Adrenal gland (tissue), 12 donors: ENCODE data around the gene MFAP3L. TPM values are rescaled to one million over a fixed set of nuclear protein-coding genes. Genes with fewer than 3 reads are reported as not detected.

Experiments
- DNase-seq, 7 donors: peaks; one replicate each; pipeline ENCODE4 v3.0.0-alpha.2; 2019 to 2020
- H3K27ac ChIP-seq, 5 donors: fragments of 200-600 bp; sonication (generic) in 4 of 5; 1 replicate in 3 of 5; 2 replicates in 2 of 5; pipeline versions ENCODE4 v1.5.1 to v1.8.0; 2016 to 2020; ENCODE audit warnings: mild to moderate bottlenecking in 1 of 5
- H3K27me3 ChIP-seq: fragments of 200-600 bp; 2 replicates; pipeline ENCODE4 v1.8.0; 2021
- H3K36me3 ChIP-seq, 2 donors: fragments of 200-600 bp; replicated peaks in 1 of 2; 1 replicate in 1 of 2; 2 replicates in 1 of 2; pipeline versions ENCODE4 v1.5.1 to v1.8.0; 2018 to 2022
- H3K4me1 ChIP-seq, 2 donors: fragments of 200-600 bp; replicated peaks in 1 of 2; 1 replicate in 1 of 2; 2 replicates in 1 of 2; pipeline versions ENCODE4 v1.5.1 to v1.8.0; 2018 to 2021
- H3K4me3 ChIP-seq, 4 donors: fragments of 200-600 bp; sonication (generic) in 3 of 4; one replicate each; pipeline ENCODE4 v1.5.1; 2016 to 2018
- H3K9me3 ChIP-seq, 3 donors: fragments of 200-600 bp; sonication (generic) in 1 of 3; replicated peaks in 1 of 3; 1 replicate in 2 of 3; 2 replicates in 1 of 3; pipeline versions ENCODE4 v1.5.1 to v1.8.0; 2016 to 2021
- CTCF ChIP-seq, 6 experiments: fragments of 450-650 bp in 4 of 6; fragments of 200-600 bp in 2 of 6; sonication (generic) in 1 of 6; IDR thresholded peaks; 1 replicate in 5 of 6; 2 replicates in 1 of 6; pipeline versions ENCODE4 v1.5.1 to v1.8.0; 2016 to 2021; ENCODE audit warnings: antibody characterized with exemption in 6 of 6, mild to moderate bottlenecking in 2 of 6, moderate library complexity in 1 of 6
- POLR2A ChIP-seq, 2 donors: fragments of 450-650 bp; IDR thresholded peaks; one replicate each; pipeline ENCODE4 v1.6.1; 2017; ENCODE audit warnings: antibody characterized with exemption in 2 of 2, mild to moderate bottlenecking in 2 of 2, moderate library complexity in 1 of 2
- WGBS, 4 donors: extraction: QIAGEN DNeasy Blood & Tissue Kit in 2 of 4; methylation state at CpG; one replicate each; pipeline versions ENCODE4 v1.1.5 to v1.1.7; 2013 to 2017; 5-methylcytosine and 5-hydroxymethylcytosine counted together
- intact Hi-C, 2 donors: fragments of 100-400 bp; cut with DNase I; formaldehyde crosslinking; loops; one replicate each; pipeline versions ENCODE4 v1.14.1 to v1.15.0; 2022 to 2023
- polyA plus RNA-seq, 3 donors: library from polyadenylated mRNA; stranded (reverse); fragments of 200-250 nt in 2 of 3; fragments of 350-450 nt in 1 of 3; fragmentation: Illumina TruSeq in 1 of 3; extraction: RNeasy Lipid Tissue Mini Kit (QIAGEN cat#74804) in 1 of 3; gene quantifications; one replicate each; pipeline ENCODE4 v1.2.3, GENCODE V29; 2013 to 2014
- total RNA-seq, 9 donors: library from RNA; depleted of rRNA in 4 of 9; stranded (reverse); fragments of >200 nt in 4 of 9; fragments of 120-200 nt in 1 of 9; fragmentation: NEBNext Ultra II Directional in 1 of 9; extraction: Animal tissue kit (Norgen Biotek cat#: 25700) in 1 of 9; gene quantifications; one replicate each; pipeline versions ENCODE4 v1.1.0 to v1.2.4, GENCODE V29; 2013 to 2023
- donor health status: healthy with polysubstance abuse.
- donor health status: Bipolar disorder and iron deficiency.
- donor health status: DM: yes; HTN: yes; CAD: no.
- donor health status: DM: no; HTN: no; CAD: no.
- donor health status: DM: no; HTN: no; CAD: no.
- donor health status: DM: yes; HTN: yes; CAD: no.

The MFAP3L gene
- total and polyA plus RNA-seq, 12 donors = 0.94 to 13.7 (median 3.8) TPM

GRCh38 chr4:170008801-170009200 is 17.4 kb downstream of the MFAP3L start:
- H3K9me3 ChIP-seq = no peaks in the 10 kb centered on the region
- no peaks in the 10 kb centered on the region for H3K27me3 ChIP-seq
- TF ChIP-seq POLR2A (IDR thresholded peaks at IDR 0.05) = no peak
- no peak for TF ChIP-seq CTCF (IDR thresholded peaks at IDR 0.05)
- no peaks in the 10 kb centered on the region for H3K4me1 ChIP-seq
- WGBS, 4 donors = 84 to 92% (median 88%) methylated on average over 10 of the region's 10 CpGs
- no peaks in the 10 kb centered on the region for H3K36me3 ChIP-seq
- no peak for DNase-seq
- H3K4me3 ChIP-seq = no peak overlapping the region
- no peak overlapping the region for H3K27ac ChIP-seq
- intact Hi-C loops = no loop called here

GRCh38 chr4:170008371-170008770 is 17.8 kb downstream of the MFAP3L start:
- intact Hi-C loops = no loop called here
- TF ChIP-seq POLR2A (IDR thresholded peaks at IDR 0.05) = no peak
- H3K36me3 ChIP-seq = no peaks in the 10 kb centered on the region
- no peak overlapping the region for H3K27ac ChIP-seq
- no peaks in the 10 kb centered on the region for H3K9me3 ChIP-seq
- H3K4me3 ChIP-seq = no peak overlapping the region
- no peak for DNase-seq
- no peaks in the 10 kb centered on the region for H3K4me1 ChIP-seq
- no peaks in the 10 kb centered on the region for H3K27me3 ChIP-seq
- WGBS, 4 donors = 60 to 88% (median 85%) methylated on average over 2 to 3 of the region's 3 CpGs

GRCh38 chr4:170007113-170007512 is 19.1 kb downstream of the MFAP3L start:
- WGBS, 4 donors = 75 to 93% (median 85%) methylated on average over 4 of the region's 4 CpGs
- no peaks in the 10 kb centered on the region for H3K36me3 ChIP-seq
- H3K27ac ChIP-seq = no peak overlapping the region
- TF ChIP-seq POLR2A (IDR thresholded peaks at IDR 0.05) = no peak
- TF ChIP-seq CTCF (IDR thresholded peaks at IDR 0.05) = no peak
- H3K9me3 ChIP-seq = no peaks in the 10 kb centered on the region
- intact Hi-C loops = no loop called here
- H3K4me1 ChIP-seq = no peaks in the 10 kb centered on the region
- no peak for DNase-seq
- H3K4me3 ChIP-seq = no peak overlapping the region
- no peaks in the 10 kb centered on the region for H3K27me3 ChIP-seq

GRCh38 chr4:170005472-170005871 is 20.7 kb downstream of the MFAP3L start:
- Histone ChIP-seq H3K4me3 (no peak overlapping the region), H3K36me3 (no peaks in the 10 kb centered on the region), H3K9me3 (no peaks in the 10 kb centered on the region), H3K27ac (no peak overlapping the region), H3K4me1 (no peaks in the 10 kb centered on the region), H3K27me3 (no peaks in the 10 kb centered on the region)
- no peak for DNase-seq
- intact Hi-C loops = no loop called here
- 76 to 87% (median 82%) methylated on average over 5 of the region's 5 CpGs for WGBS, 4 donors
- TF ChIP-seq POLR2A (IDR thresholded peaks at IDR 0.05) = no peak
- no peak for TF ChIP-seq CTCF (IDR thresholded peaks at IDR 0.05)

GRCh38 chr4:170004651-170005295 is 21.4 kb downstream of the MFAP3L start:
- no peaks in the 10 kb centered on the region for H3K9me3 ChIP-seq
- H3K27me3 ChIP-seq = no peaks in the 10 kb centered on the region
- intact Hi-C loops = no loop called here
- H3K4me3 ChIP-seq = no peak overlapping the region
- H3K36me3 ChIP-seq = no peaks in the 10 kb centered on the region
- DNase-seq = no peak
- TF ChIP-seq CTCF (IDR thresholded peaks at IDR 0.05) = no peak
- no peak for TF ChIP-seq POLR2A (IDR thresholded peaks at IDR 0.05)
- H3K27ac ChIP-seq = no peak overlapping the region
- no peaks in the 10 kb centered on the region for H3K4me1 ChIP-seq
- WGBS, 4 donors = 80 to 87% (median 84%) methylated on average over 5 of the region's 5 CpGs
